ENCODE data around the gene SRP68.

GRCh38 chr17:76078860-76079534, 6.7 kb upstream of the SRP68 start, which contains the start of gene ZACN:
- TF ChIP-seq POLR2AphosphoS5 (IDR thresholded peaks at IDR 0.05; ENCODE audit: low read depth, low read length) = no peak
- TF ChIP-seq REST (IDR thresholded peaks at IDR 0.05; ENCODE audit: insufficient read depth in 1 of 2, low read depth in 2 of 2, low read length in 2 of 2) = no peak
